Endothelial cell of umbilical vein (primary cell): ENCODE data around the gene SCARF2.

Source experiments
- CTCF ChIP-seq, 2 donors: IDR thresholded peaks; 1 replicate in 1 of 2; 2 replicates in 1 of 2; pipeline ENCODE4 v1.5.1; 2011; ENCODE audit warnings: low read length in 2 of 2, mild to moderate bottlenecking in 2 of 2, moderate library complexity in 2 of 2, control low read depth in 1 of 2, inconsistent platforms in 1 of 2, low read depth in 1 of 2; ENCODE audit not compliant: insufficient read depth in 1 of 2; ENCODE audit errors: extremely low read depth in 1 of 2
- EZH2 ChIP-seq: IDR thresholded peaks from 2 replicates; pipeline ENCODE4 v1.6.1; 2012; ENCODE audit warnings: borderline replicate concordance, low read depth, mild to moderate bottlenecking, moderate library complexity, low read length, inconsistent platforms; ENCODE audit not compliant: severe bottlenecking
- GATA2 ChIP-seq: IDR thresholded peaks from 2 replicates; pipeline ENCODE4 v1.7.0; 2011; ENCODE audit warnings: low read depth, mild to moderate bottlenecking, moderate library complexity, mixed read lengths, low read length; ENCODE audit not compliant: insufficient read length, insufficient read depth
- MAX ChIP-seq: IDR thresholded peaks from 2 replicates; pipeline ENCODE4 v1.6.1; 2011; ENCODE audit not compliant: insufficient read depth, insufficient read length
- MYC ChIP-seq: IDR thresholded peaks from one replicate; pipeline ENCODE4 v1.6.1; 2011; ENCODE audit warnings: mild to moderate bottlenecking, low read depth, low read length
- POLR2A ChIP-seq: IDR thresholded peaks from 2 replicates; pipeline ENCODE4 v1.6.1; 2012; ENCODE audit warnings: low read depth, mild to moderate bottlenecking, control low read depth, low read length
- POLR2AphosphoS5 ChIP-seq: IDR thresholded peaks from 2 replicates; pipeline ENCODE4 v1.6.1; 2012; ENCODE audit warnings: low read depth, mild to moderate bottlenecking, control low read depth, low read length, moderate library complexity; ENCODE audit not compliant: insufficient read depth

GRCh38 chr22:20402960-20403778 is 34.5 kb downstream of the SCARF2 start:
- TF ChIP-seq CTCF (IDR thresholded peaks at IDR 0.05; ENCODE audit: extremely low read depth in 1 of 2, insufficient read depth in 1 of 2, low read depth in 1 of 2, low read length in 2 of 2) (no peak), EZH2 (no peak), MAX (no peak), POLR2A (no peak), POLR2AphosphoS5 (no peak), GATA2 (no peak), MYC (no peak)
